Neural cell (in vitro differentiated cells): ENCODE data around the gene GMDS.

Experiments used
- CTCF ChIP-seq: fragments of 450-650 bp; IDR thresholded peaks from 2 replicates; pipeline ENCODE4 v1.5.1; 2014; ENCODE audit warnings: antibody characterized with exemption, mild to moderate bottlenecking, moderate library complexity; ENCODE audit not compliant: poor library complexity, severe bottlenecking
- EZH2 ChIP-seq: fragments of 200-600, 300-800 bp; shearing (Covaris generic), sonication (generic); IDR thresholded peaks from 2 replicates; pipeline ENCODE4 v1.6.1; 2014; ENCODE audit warnings: antibody characterized with exemption, low read length, borderline replicate concordance, mild to moderate bottlenecking; ENCODE audit not compliant: insufficient read depth, poor library complexity, severe bottlenecking
- MXI1 ChIP-seq: fragments of 450-650 bp; conservative IDR thresholded peaks from 2 replicates; pipeline ENCODE4 v1.6.1; 2014; ENCODE audit warnings: antibody characterized with exemption, mild to moderate bottlenecking; ENCODE audit not compliant: poor library complexity, severe bottlenecking
- POLR2AphosphoS5 ChIP-seq: IDR thresholded peaks from 2 replicates; pipeline ENCODE4 v1.6.1; 2012
- REST ChIP-seq: IDR thresholded peaks from 2 replicates; pipeline ENCODE4 v1.6.1; 2012; ENCODE audit warnings: borderline replicate concordance
- SMC3 ChIP-seq: fragments of 450-650 bp; conservative IDR thresholded peaks from 2 replicates; pipeline ENCODE4 v1.6.1; 2014; ENCODE audit warnings: antibody characterized with exemption, mild to moderate bottlenecking, moderate library complexity; ENCODE audit not compliant: poor library complexity
- TAF1 ChIP-seq: IDR thresholded peaks from 2 replicates; pipeline ENCODE4 v1.6.1; 2012; ENCODE audit warnings: low read depth

- TF ChIP-seq CTCF (no peak), EZH2 (peak; percentile 0), POLR2AphosphoS5 (peak; percentile 33), REST (no peak), MXI1 (no peak), TAF1 (no peak), SMC3 (no peak)
Observed at GRCh38 chr6:1624851-1625781, 620.3 kb downstream of the GMDS start.
